ENCODE results near the gene RAMP3. TPM values are rescaled to one million over a fixed set of nuclear protein-coding genes. Genes with fewer than 3 reads are reported as not detected.
A peak's percentile ranks its signal among the peaks of the same experiment; 100 is the strongest.
"Not testable (repeated sequence)": the region's sequence is repeated elsewhere in the genome, so short reads cannot be mapped to it uniquely, and the experiment has no call there.

The RAMP3 gene
- total RNA-seq, 1 donor from 2014 or later, result not detected

- no peak for DNase-seq (ENCODE audit: low read depth)
These were observed 33.0 kb downstream of the RAMP3 start for GRCh38 chr7:45190406-45191165.

DNA sequence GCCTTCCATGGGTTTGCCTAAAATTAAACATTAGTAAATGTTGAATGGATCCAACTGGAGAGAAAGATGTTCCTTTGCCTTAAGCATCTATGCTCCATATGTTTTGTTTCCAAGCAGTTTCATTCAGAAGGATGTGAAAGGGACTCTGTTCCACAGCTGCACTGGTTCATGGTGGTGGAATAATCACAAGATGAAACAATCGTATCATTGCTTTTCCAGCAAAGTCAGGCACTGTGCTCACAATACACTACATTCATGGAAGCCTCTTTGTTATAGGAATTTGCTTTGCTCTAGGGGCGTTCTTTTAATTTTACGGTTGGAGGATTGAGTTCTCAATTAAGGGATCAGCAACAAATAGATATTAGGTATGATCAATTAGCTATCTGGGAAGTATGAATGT lies 33.8 kb downstream of the RAMP3 start:
- DNase-seq (ENCODE audit: low read depth), result no peak

DNA sequence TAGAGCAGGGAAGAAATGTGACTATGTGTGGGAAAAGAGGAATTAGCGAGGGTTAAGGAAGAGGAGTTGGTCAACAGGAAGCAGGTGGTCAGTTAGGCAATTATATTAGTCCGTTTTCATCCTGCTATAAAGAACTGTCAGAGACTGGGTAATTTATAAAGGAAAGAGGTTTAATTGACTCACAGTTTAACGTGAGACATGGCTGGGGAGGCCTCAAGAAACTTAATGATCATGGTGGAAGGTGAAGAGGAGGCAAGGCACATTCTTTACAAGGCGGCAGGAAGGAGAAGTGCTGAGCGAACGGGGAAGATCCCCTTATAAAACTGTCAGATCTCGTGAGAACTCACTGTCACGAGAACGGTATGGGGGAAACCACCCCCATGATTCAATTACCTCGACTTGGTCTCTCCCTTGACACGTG lies 35.0 kb downstream of the RAMP3 start:
- no peak for DNase-seq (ENCODE audit: low read depth)

GRCh38 chr7:45193828-45194227 lies 36.2 kb downstream of the RAMP3 start:
- DNase-seq (ENCODE audit: low read depth), result no peak

GRCh38 chr7:45196374-45196773 lies 38.8 kb downstream of the RAMP3 start:
- no peak for DNase-seq (ENCODE audit: low read depth)

GRCh38 chr7:45197461-45197860 lies 39.9 kb downstream of the RAMP3 start:
- no peak for DNase-seq (ENCODE audit: low read depth)

DNA sequence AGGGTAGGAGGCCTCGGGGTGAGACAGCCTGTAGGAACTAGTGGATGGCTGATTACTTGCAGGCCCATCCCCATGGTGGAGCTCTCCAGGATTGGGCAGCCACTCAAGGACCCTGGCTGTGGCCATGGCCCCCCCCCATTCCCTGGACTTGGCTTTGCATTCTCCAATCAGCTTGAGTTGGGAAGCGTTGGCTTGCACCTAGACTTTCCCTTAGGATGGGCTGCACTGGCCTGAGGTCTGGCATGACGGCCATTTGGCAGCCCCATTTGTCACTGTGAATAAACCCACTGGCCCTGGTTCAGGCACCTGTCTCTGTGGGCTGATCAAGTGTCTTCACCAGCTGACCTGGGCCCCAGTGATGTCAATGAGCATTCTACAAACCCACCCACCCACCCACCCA lies 41.4 kb downstream of the RAMP3 start:
- peak; percentile 76 for DNase-seq (ENCODE audit: low read depth)

GRCh38 chr7:45199506-45199905 lies 41.9 kb downstream of the RAMP3 start:
- no peak for DNase-seq (ENCODE audit: low read depth)

GRCh38 chr7:45202625-45203024 lies 45.0 kb downstream of the RAMP3 start:
- DNase-seq (ENCODE audit: low read depth), result no peak

DNA sequence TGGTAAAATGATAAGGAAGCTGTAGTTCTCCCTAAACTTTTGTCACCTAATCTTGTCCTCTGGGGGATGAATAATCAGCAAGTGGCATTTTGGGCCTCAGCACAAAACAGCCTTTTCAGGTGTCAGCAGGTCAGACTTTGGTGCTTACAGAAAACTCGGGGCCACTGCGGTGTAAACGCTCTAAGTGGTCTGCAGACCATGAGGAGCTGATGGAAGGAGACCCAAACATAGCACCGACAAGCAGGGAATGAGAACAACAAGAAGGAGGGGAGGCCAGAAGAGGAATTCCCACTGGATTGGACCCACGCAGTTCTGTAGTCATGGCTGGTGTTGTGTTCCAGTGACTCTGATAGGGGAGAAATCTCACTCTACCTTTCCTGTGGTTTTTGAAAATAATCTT lies 45.4 kb downstream of the RAMP3 start:
- no peak for DNase-seq (ENCODE audit: low read depth)

DNA sequence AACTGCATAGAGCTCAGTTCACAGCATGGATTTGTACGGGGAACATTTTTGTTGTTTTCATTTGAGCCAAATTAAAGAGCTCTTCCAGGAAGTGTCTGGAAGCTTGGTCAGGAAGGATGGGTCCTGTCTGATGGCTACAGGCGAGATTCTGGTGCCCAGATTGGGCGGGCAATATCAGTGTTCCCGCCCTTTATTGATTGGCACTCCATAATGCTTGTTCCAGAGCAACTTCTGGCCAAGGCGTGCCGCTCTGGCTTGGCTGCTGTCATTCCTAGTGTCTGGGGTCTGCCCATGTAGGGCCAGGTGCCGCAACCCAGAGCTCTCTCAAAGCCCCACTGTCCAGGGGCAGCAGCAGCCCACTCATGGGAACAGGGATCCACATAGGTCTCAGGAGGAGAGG lies 45.9 kb downstream of the RAMP3 start:
- DNase-seq (ENCODE audit: low read depth), result no peak

DNA sequence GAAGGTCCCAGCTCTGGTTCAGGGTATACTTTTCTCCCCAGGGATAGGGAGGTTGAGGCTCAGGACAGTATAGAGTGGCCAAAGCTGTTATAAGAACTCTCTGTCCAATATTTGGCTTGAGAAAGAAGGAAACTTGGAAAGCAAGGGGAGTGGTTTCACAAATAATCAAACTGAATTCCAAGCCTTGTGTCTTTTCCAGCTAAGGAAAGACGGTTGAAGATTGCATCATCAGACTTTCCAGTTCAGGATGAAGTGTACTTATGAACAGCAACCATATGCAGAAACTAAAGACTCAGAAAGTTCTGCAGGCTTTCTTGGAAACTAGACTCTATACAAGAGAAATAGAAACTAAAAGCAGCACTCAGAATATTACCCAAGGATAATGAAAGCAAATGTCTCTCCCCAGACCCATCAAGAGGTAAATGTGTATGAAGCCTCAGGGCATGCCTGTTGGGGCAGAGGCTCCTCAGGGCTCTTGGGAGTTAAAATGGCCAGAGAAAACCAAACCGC lies 46.4 kb downstream of the RAMP3 start:
- peak; percentile 18 for DNase-seq (ENCODE audit: low read depth)

GRCh38 chr7:45206266-45206665 lies 48.7 kb downstream of the RAMP3 start:
- DNase-seq (ENCODE audit: low read depth), result not testable (repeated sequence)

GRCh38 chr7:45209909-45210308 lies 52.3 kb downstream of the RAMP3 start:
- DNase-seq (ENCODE audit: low read depth), result not testable (repeated sequence)

DNA sequence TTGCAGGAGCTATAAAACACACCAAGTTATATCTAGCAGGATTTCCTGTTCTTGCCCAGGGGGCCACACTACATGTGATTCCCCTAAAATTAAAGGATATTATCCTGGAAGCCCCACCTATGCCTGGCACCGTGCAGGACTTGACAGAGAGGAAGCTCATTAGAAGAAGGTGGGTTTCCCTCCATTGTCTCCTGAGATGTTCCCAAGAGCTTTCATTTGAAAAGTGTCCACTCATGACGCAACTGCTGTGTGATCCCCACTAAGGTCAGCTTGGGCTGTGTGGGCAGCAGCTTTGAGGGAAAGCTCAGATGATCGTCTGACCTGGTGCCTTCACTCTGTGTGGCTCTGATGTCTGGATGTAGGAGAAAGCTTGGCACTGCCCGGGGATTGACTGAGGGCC lies 53.5 kb downstream of the RAMP3 start:
- DNase-seq (ENCODE audit: low read depth), result no peak

DNA sequence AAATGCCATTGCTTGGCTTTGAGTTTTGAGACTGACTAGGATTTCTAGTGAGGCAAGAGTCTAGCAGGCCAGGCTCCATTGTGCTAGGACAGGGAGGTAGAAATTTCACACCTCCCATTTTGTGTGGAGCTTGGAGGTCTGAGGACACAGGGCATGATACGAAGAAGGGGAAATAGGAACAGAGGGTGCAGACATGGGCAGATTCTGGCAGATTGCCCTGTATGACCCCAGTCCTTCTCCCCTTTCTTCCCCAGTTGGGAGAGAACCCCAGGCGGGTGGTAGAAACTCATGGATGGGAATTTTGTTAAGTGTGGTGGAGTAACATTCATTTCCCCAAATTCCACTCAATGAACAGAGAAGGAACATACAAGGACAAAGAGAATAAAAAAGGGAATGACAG lies 54.4 kb downstream of the RAMP3 start:
- no peak for DNase-seq (ENCODE audit: low read depth)

DNA sequence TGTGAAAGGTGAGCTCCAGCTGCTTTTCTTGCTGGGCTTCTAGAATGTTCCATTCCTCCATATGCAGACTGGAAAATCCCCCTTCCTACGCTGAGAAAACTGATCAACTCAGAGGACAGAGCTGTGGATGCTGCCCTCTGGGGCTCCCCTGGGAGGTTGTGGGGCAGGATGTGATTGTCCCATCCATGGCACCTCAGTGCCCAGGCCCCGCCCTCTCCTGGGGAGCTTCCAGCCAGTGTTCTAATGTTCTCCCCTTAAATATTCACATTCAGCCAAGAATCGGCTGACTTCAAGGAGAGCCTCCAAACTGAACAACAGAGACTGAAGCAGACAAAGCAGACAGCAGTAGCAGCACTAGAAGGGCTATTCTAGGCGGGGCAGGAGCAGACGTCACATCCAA lies 55.0 kb downstream of the RAMP3 start:
- DNase-seq (ENCODE audit: low read depth), result no peak

GRCh38 chr7:45215601-45216062 lies 58.0 kb downstream of the RAMP3 start:
- no peak for DNase-seq (ENCODE audit: low read depth)

- DNase-seq (ENCODE audit: low read depth), result no peak
These were observed 58.6 kb downstream of the RAMP3 start for GRCh38 chr7:45216181-45216580.

DNA sequence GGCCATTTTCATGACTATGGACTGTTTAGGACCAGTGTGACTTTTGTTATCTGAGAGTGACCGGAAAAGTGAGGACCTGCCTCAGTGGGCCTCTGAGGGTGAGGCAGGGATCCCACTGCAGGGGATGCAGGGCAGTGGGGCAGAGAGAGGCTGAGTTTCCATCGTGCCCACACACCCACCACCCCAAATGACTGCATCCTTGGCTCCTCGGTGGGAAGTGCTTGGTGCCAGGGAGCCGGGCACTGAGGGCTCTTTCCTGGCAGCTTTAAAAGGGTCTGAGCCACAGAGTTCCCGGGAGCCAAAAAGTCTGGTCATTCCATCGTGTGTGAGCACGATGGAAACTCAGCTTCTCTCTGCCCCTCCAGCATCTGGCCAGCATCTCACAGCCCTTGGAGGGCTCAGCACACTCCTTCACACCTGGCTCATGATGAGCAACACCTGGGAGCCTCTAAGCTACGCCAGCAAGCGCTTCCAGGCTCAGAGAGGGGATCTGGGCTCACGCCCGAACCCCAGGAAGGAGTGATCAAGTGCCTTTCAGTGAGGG lies 59.1 kb downstream of the RAMP3 start:
- DNase-seq (ENCODE audit: low read depth), result no peak

DNA sequence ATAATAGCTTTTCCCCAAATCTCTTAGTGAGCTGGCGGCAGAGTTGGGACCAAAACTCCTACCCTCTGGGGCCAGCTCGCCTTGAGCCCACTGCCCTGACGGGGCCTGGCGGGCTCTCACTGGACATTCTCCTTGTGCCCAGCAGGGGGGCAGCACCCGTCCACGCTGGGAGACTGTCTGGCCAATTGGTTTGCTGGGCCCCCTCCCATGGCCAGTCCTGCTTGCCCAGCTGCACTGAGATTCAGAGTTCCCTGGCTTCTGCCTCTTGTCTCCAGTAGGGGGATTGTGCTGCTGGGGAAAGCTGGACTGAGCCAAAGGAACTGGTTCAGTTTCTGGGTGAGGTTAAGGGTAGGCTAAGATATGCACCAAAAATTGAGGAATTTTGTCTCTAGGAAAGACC lies 59.8 kb downstream of the RAMP3 start:
- DNase-seq (ENCODE audit: low read depth), result peak; percentile 8

DNA sequence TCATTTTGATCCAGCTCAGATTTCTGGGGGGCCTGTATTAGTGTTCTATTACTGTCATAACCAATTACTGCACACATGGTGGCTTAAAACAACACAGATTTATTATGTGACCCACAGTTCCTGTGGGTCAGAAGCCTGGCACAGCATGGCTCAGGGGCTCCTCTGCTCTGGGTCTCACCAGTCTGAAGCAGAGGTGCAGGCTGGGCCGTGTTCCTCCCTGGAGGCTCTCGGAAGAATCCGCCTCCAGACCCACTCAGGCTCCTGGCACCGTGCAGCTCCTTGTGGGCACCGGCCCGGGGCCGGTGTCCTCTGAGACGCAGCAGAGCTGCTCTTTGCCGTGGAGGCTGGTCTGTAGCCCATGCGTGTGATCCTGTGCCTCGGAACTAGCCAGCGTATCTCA lies 61.5 kb downstream of the RAMP3 start:
- no peak for DNase-seq (ENCODE audit: low read depth)

All from myocyte (in vitro differentiated cells).